Panc1 (cell line): ENCODE results near the gene FYTTD1.

ENCODE experiments used
- POLR2AphosphoS5 ChIP-seq: IDR thresholded peaks from 2 replicates; pipeline ENCODE4 v1.6.1; 2012; ENCODE audit warnings: mild to moderate bottlenecking, low read depth, low read length, moderate library complexity
- SIN3A ChIP-seq: IDR thresholded peaks from 2 replicates; pipeline ENCODE4 v1.6.1; 2012; ENCODE audit warnings: low read depth, mild to moderate bottlenecking, low read length, moderate library complexity, borderline replicate concordance; ENCODE audit not compliant: insufficient read depth
- TF ChIP-seq, protein P1 (sequence below): fragments of 450-650 bp; IDR thresholded peaks from 2 replicates; pipeline ENCODE4 v1.5.1; 2017; ENCODE audit warnings: mild to moderate bottlenecking
- TF ChIP-seq, protein P2 (sequence below), 2 experiments: IDR thresholded peaks; 2 replicates each; pipeline ENCODE4 v1.6.1; 2011 to 2012; ENCODE audit warnings: low read depth in 2 of 2, control low read depth in 1 of 2, low read length in 1 of 2, mild to moderate bottlenecking in 1 of 2, moderate library complexity in 1 of 2; ENCODE audit not compliant: insufficient read depth in 1 of 2

DNA sequence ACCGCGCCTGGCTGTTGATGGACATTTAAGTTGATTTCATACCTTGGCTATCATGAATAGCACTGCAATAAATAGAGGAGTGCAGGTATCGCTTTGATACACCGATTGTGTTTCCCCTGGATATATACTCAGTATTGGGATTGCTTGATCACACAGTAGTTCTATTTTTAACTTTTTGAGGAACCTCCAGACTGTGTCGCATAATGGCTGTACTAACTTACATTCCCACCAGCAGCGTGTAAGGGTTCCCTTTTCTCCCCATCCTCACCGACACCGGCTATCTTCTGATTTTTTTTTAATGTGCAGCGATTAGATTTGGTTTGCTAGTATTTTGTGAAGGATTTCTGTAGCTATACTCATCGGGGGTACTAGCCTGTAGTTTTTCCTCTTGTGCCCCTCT is 29.0 kb upstream of the FYTTD1 start:
- TF ChIP-seq SIN3A (no peak), POLR2AphosphoS5 (no peak)
- TF ChIP-seq, protein P1, sequence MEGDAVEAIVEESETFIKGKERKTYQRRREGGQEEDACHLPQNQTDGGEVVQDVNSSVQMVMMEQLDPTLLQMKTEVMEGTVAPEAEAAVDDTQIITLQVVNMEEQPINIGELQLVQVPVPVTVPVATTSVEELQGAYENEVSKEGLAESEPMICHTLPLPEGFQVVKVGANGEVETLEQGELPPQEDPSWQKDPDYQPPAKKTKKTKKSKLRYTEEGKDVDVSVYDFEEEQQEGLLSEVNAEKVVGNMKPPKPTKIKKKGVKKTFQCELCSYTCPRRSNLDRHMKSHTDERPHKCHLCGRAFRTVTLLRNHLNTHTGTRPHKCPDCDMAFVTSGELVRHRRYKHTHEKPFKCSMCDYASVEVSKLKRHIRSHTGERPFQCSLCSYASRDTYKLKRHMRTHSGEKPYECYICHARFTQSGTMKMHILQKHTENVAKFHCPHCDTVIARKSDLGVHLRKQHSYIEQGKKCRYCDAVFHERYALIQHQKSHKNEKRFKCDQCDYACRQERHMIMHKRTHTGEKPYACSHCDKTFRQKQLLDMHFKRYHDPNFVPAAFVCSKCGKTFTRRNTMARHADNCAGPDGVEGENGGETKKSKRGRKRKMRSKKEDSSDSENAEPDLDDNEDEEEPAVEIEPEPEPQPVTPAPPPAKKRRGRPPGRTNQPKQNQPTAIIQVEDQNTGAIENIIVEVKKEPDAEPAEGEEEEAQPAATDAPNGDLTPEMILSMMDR, result no peak
- TF ChIP-seq, protein P2, sequence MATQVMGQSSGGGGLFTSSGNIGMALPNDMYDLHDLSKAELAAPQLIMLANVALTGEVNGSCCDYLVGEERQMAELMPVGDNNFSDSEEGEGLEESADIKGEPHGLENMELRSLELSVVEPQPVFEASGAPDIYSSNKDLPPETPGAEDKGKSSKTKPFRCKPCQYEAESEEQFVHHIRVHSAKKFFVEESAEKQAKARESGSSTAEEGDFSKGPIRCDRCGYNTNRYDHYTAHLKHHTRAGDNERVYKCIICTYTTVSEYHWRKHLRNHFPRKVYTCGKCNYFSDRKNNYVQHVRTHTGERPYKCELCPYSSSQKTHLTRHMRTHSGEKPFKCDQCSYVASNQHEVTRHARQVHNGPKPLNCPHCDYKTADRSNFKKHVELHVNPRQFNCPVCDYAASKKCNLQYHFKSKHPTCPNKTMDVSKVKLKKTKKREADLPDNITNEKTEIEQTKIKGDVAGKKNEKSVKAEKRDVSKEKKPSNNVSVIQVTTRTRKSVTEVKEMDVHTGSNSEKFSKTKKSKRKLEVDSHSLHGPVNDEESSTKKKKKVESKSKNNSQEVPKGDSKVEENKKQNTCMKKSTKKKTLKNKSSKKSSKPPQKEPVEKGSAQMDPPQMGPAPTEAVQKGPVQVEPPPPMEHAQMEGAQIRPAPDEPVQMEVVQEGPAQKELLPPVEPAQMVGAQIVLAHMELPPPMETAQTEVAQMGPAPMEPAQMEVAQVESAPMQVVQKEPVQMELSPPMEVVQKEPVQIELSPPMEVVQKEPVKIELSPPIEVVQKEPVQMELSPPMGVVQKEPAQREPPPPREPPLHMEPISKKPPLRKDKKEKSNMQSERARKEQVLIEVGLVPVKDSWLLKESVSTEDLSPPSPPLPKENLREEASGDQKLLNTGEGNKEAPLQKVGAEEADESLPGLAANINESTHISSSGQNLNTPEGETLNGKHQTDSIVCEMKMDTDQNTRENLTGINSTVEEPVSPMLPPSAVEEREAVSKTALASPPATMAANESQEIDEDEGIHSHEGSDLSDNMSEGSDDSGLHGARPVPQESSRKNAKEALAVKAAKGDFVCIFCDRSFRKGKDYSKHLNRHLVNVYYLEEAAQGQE (IDR thresholded peaks at IDR 0.05; ENCODE audit: insufficient read depth in 1 of 2, low read depth in 2 of 2, low read length in 1 of 2), result no peak
